Measurements from ENCODE around the gene ZBTB12.

DNA sequence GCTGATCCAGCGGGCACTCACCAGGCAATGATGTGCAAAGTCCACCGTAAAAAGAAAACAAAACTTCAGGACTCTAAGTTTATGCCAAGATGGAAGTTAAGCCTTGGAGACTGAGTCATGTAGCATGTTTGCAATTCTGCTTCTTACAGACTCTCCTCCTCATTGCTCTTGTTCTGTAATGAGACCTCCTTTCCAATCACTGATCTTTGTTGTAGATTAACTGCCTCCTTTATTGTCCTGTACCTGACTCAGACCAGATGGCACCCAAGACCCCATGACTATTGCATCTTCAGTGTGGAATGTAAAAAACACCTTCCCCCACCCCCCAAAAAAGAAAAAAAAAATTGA is 50.4 kb downstream of the ZBTB12 start:
- TF ChIP-seq, protein P1, sequence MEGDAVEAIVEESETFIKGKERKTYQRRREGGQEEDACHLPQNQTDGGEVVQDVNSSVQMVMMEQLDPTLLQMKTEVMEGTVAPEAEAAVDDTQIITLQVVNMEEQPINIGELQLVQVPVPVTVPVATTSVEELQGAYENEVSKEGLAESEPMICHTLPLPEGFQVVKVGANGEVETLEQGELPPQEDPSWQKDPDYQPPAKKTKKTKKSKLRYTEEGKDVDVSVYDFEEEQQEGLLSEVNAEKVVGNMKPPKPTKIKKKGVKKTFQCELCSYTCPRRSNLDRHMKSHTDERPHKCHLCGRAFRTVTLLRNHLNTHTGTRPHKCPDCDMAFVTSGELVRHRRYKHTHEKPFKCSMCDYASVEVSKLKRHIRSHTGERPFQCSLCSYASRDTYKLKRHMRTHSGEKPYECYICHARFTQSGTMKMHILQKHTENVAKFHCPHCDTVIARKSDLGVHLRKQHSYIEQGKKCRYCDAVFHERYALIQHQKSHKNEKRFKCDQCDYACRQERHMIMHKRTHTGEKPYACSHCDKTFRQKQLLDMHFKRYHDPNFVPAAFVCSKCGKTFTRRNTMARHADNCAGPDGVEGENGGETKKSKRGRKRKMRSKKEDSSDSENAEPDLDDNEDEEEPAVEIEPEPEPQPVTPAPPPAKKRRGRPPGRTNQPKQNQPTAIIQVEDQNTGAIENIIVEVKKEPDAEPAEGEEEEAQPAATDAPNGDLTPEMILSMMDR (IDR thresholded peaks at IDR 0.05) = no peak
- TF ChIP-seq POLR2A (IDR thresholded peaks at IDR 0.05) = no peak

All from stomach (tissue), 4 donors.